Measurements from ENCODE around the gene IQGAP2.

DNA sequence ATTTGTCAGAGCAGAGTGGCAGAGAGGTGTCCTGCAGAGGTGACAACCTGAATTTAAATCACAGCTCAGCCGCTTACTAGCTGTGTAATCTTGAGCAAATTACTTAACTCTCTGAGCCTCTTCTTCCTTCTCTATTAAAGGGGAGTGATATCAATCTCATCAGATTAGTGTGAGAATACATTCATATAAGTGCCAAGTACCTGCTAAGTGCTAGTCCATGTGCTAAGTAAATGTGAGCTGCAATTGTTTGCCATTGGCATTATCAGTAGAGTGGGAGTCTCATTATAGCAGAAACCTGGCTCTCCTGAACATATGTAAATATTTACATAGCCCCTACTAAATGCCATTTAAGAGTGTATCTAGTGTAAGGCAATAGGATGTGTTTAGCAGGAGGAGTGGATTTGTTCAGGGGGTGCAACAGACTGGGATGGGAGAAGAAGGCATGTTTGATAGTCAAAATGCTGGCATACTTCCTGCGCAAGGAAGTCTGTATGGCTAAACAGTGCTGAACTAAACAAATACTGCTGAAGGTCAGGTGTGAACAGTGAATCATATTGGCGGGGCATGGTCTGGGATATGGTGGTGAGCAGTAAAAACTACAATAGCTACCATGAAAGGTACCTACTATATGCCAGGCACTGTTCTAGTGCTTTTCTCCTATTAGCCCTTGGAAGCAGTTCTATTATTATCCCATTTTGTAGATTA is 145.6 kb downstream of the IQGAP2 start:
- TF ChIP-seq ZNF747 (tag by site-specific recombination; IDR thresholded peaks at IDR 0.05): no peak
- TF ChIP-seq, protein P1, sequence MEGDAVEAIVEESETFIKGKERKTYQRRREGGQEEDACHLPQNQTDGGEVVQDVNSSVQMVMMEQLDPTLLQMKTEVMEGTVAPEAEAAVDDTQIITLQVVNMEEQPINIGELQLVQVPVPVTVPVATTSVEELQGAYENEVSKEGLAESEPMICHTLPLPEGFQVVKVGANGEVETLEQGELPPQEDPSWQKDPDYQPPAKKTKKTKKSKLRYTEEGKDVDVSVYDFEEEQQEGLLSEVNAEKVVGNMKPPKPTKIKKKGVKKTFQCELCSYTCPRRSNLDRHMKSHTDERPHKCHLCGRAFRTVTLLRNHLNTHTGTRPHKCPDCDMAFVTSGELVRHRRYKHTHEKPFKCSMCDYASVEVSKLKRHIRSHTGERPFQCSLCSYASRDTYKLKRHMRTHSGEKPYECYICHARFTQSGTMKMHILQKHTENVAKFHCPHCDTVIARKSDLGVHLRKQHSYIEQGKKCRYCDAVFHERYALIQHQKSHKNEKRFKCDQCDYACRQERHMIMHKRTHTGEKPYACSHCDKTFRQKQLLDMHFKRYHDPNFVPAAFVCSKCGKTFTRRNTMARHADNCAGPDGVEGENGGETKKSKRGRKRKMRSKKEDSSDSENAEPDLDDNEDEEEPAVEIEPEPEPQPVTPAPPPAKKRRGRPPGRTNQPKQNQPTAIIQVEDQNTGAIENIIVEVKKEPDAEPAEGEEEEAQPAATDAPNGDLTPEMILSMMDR (tag by site-specific recombination; IDR thresholded peaks at IDR 0.05): no peak

Measured in HEK293 (cell line).